Uterus (tissue), 4 donors: ENCODE results near the gene ACTA2. TPM values are rescaled to one million over a fixed set of nuclear protein-coding genes. Genes with fewer than 3 reads are reported as not detected.

Experiments used
- DNase-seq, 2 donors: peaks; one replicate each; pipeline ENCODE4 v3.0.0-alpha.2; 2019 to 2020
- H3K27ac ChIP-seq, 2 donors: fragments of 200-600 bp; sonication (generic); 1 replicate in 1 of 2; 2 replicates in 1 of 2; pipeline ENCODE4 v1.5.1; 2016 to 2018
- H3K27me3 ChIP-seq, 2 donors: fragments of 200-600 bp; sonication (generic); one replicate each; pipeline ENCODE4 v1.5.1; 2018 to 2019; ENCODE audit warnings: control low read depth in 1 of 2
- H3K36me3 ChIP-seq, 2 donors: fragments of 200-600 bp; sonication (generic); one replicate each; pipeline ENCODE4 v1.5.1; 2019; ENCODE audit warnings: control low read depth in 1 of 2
- H3K4me1 ChIP-seq, 2 donors: fragments of 200-600 bp; sonication (generic); one replicate each; pipeline ENCODE4 v1.5.1; 2018 to 2019; ENCODE audit warnings: control low read depth in 1 of 2
- H3K4me3 ChIP-seq, 2 donors: fragments of 200-600 bp; sonication (generic); 1 replicate in 1 of 2; 2 replicates in 1 of 2; pipeline ENCODE4 v1.5.1; 2018 to 2019; ENCODE audit warnings: mild to moderate bottlenecking in 1 of 2
- H3K9me3 ChIP-seq, 2 donors: fragments of 200-600 bp; sonication (generic); one replicate each; pipeline ENCODE4 v1.5.1; 2019; ENCODE audit warnings: control low read depth in 1 of 2
- CTCF ChIP-seq, 4 experiments: fragments of 200-600 bp in 2 of 4; fragments of 450-650 bp in 2 of 4; sonication (generic) in 2 of 4; IDR thresholded peaks; one replicate each; pipeline ENCODE4 v1.5.1; 2016 to 2019; ENCODE audit warnings: antibody characterized with exemption in 4 of 4, mild to moderate bottlenecking in 2 of 4, moderate library complexity in 1 of 4
- POLR2A ChIP-seq, 2 donors: fragments of 450-650 bp; IDR thresholded peaks; one replicate each; pipeline ENCODE4 v1.6.1; 2016; ENCODE audit warnings: antibody characterized with exemption in 2 of 2, mild to moderate bottlenecking in 1 of 2, moderate library complexity in 1 of 2
- intact Hi-C: fragments of 100-400 bp; cut with DNase I; formaldehyde crosslinking; loops from one replicate; pipeline ENCODE4 v1.15.1; 2023; ENCODE audit warnings: low total_unique reads
- total RNA-seq, 4 donors: library from RNA; depleted of rRNA in 3 of 4; stranded (reverse); fragments of >200 nt in 3 of 4; gene quantifications; one replicate each; pipeline versions ENCODE4 v1.1.0 to v1.2.4, GENCODE V29; 2014 to 2023
- donor health status: DM: yes; HTN: yes; CAD: no.

ACTA2 gene
- total RNA-seq, 4 donors from 2014 or later = 2,685 to 5,347 (median 3,837) TPM

DNA sequence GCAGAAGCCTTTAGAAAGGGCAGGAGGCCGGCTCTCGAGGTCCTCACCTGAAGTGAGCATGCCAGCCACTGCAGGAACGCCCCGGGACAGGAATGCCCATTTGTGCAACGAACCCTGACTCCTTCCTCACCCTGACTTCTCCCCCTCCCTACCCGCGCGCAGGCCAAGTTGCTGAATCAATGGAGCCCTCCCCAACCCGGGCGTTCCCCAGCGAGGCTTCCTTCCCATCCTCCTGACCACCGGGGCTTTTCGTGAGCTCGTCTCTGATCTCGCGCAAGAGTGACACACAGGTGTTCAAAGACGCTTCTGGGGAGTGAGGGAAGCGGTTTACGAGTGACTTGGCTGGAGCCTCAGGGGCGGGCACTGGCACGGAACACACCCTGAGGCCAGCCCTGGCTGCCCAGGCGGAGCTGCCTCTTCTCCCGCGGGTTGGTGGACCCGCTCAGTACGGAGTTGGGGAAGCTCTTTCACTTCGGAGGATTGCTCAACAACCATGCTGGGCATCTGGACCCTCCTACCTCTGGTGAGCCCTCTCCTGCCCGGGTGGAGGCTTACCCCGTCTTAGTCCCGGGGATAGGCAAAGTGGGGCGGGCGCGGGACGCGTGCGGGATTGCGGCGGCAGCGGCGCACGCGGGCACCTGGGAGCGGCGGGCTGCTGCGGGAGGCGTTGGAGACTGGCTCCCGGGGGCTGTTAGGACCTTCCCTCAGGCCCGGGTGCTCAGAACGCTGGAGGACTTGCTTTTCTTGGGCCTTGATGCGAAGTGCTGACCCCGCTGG, 38.0 kb upstream of the ACTA2 start, which contains the start of gene FAS:
TSS of gene FAS (plus strand) at position 415 of the 777 bp plus-strand sequence. CDS start at position 494, 79 bp downstream.
- intact Hi-C loops = no loop called here
- peaks cover 0 to 3% of the 10 kb centered on the region in 2 donors for H3K4me1 ChIP-seq

DNA sequence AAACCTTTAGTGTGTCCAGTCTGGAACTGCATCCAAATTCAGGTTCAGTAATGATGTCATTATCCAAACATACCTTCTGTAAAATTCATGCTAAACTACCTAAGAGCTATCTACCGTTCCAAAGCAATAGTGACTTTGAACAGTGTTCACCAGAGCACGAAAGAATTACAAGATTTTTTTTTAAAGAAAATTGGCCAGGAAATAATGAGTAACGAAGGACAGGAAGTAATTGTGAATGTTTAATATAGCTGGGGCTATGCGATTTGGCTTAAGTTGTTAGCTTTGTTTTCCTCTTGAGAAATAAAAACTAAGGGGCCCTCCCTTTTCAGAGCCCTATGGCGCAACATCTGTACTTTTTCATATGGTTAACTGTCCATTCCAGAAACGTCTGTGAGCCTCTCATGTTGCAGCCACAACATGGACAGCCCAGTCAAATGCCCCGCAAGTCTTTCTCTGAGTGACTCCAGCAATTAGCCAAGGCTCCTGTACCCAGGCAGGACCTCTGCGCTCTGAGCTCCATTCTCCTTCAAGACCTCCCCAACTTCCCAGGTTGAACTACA, 37.3 kb upstream of the ACTA2 start:
- intact Hi-C loops = loop anchor here (5.0 kb wide), 1 partner anchor 53 kb away; no protein-coding TSS in a partner anchor
- Histone ChIP-seq H3K4me3 (peak overlapping the region; percentile 86), H3K36me3 (no peaks in the 10 kb centered on the region), H3K4me1 (peaks cover 0 to 6% of the 10 kb centered on the region in 2 donors), H3K9me3 (no peaks in the 10 kb centered on the region), H3K27ac (peak overlapping the region; percentile 99), H3K27me3 (no peaks in the 10 kb centered on the region)
- DNase-seq = peak; percentile 64 to 82
- TF ChIP-seq CTCF (IDR thresholded peaks at IDR 0.05) = no peak
- TF ChIP-seq POLR2A (IDR thresholded peaks at IDR 0.05) = peak in 1 of 2 donors; percentile 24

More for the DNA sequence above, 38.0 kb upstream of the ACTA2 start, which contains the start of gene FAS:
- H3K27ac ChIP-seq = peak within 1 kb of the TSS; percentile 99
- TF ChIP-seq CTCF (IDR thresholded peaks at IDR 0.05) = no peak
- TF ChIP-seq POLR2A (IDR thresholded peaks at IDR 0.05) = peak; percentile 17 to 33
- peak within 1 kb of the TSS; percentile 86 for H3K4me3 ChIP-seq
- DNase-seq = peak; percentile 75 to 79
- no peaks in the 10 kb centered on the region for H3K9me3 ChIP-seq
- no peaks in the 10 kb centered on the region for H3K36me3 ChIP-seq
- no peaks in the 10 kb centered on the region for H3K27me3 ChIP-seq

DNA sequence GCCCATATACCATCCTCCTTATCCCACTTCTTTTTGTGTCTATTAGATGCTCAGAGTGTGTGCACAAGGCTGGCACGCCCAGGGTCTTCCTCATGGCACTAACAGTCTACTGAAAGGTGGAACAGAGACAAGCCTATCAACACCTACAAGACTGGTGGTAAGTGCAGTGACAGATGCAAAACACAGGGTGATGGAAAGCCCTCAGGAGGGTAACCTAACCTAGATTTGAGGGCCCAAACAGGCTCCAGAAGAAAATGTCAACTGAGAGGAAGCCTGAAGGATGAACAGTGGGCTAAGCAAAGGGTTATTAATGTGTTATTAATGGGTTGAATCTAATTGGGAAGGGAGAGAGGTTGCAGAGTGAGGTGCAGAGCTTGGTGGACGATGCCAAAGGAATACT, 36.9 kb upstream of the ACTA2 start:
- Histone ChIP-seq H3K27ac (peak overlapping the region; percentile 99), H3K4me3 (peak overlapping the region; percentile 86), H3K4me1 (peaks cover 5 to 6% of the 10 kb centered on the region in 2 donors), H3K27me3 (no peaks in the 10 kb centered on the region), H3K36me3 (no peaks in the 10 kb centered on the region), H3K9me3 (no peaks in the 10 kb centered on the region)
- no peak for DNase-seq
- intact Hi-C loops = loop anchor here (5.0 kb wide), 1 partner anchor 52 kb away; no protein-coding TSS in a partner anchor
- no peak for TF ChIP-seq POLR2A (IDR thresholded peaks at IDR 0.05)
- TF ChIP-seq CTCF (IDR thresholded peaks at IDR 0.05) = no peak

- no peak for DNase-seq
- intact Hi-C loops = loop anchor here (5.0 kb wide), 1 partner anchor 51 kb away; no protein-coding TSS in a partner anchor
- no peaks in the 10 kb centered on the region for H3K36me3 ChIP-seq
- TF ChIP-seq CTCF (IDR thresholded peaks at IDR 0.05) (no peak), POLR2A (IDR thresholded peaks at IDR 0.05) (no peak)
- no peaks in the 10 kb centered on the region for H3K9me3 ChIP-seq
- no peaks in the 10 kb centered on the region for H3K27me3 ChIP-seq
- no peak overlapping the region for H3K4me3 ChIP-seq
- peak overlapping the region; percentile 57 to 99 for H3K27ac ChIP-seq
- H3K4me1 ChIP-seq = peaks cover 6% of the 10 kb centered on the region in 2 donors
Measured at GRCh38 chr10:88987840-88988239, 35.3 kb upstream of the ACTA2 start.
